ENCODE data around the gene ADAMTS10.

DNA sequence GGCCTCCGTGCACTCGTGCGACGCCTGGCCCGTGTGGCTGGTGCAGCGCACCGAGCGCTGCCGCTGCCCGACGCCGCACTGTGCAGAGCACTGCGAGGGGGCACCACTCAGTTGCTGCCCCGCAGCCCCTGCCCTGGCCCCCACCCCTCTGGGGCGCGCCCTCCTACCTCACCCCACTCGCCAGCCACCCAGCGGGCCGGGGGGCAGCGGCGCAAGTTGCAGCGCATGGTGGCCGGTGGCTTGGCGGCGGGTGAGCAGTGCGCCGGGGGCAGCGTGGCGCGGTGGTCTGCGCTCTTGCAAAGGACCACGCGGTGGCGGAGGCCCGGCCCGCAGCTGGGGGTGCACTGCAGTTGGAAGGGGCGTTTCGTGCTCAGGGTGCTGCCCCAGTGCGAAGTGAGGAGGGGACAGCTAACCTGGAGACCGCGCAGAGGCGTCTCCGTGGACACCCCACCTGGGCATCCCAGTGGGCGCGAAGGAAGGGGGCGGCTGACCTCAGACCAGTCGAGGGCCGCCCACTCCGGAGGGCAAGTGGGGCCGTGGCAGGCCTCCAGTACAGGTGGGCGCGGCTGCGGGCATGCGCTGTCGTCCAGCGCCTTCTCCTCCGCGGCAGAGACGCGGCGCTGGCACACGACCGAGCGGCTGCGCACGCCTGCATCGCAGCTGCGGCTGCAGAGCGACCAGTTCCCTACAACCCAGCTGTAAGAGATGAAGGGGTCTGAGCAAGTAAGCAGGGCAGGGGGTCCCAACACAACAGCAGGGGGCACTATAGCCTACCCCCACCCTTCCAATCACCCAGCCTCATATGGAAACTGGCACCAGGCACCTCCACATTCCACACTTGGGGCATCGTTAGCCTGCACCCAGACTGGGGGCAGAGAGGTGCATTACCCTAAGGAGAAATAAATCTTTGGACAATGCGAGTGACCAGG lies 25.3 kb downstream of the ADAMTS10 start:
- TF ChIP-seq, protein P1, sequence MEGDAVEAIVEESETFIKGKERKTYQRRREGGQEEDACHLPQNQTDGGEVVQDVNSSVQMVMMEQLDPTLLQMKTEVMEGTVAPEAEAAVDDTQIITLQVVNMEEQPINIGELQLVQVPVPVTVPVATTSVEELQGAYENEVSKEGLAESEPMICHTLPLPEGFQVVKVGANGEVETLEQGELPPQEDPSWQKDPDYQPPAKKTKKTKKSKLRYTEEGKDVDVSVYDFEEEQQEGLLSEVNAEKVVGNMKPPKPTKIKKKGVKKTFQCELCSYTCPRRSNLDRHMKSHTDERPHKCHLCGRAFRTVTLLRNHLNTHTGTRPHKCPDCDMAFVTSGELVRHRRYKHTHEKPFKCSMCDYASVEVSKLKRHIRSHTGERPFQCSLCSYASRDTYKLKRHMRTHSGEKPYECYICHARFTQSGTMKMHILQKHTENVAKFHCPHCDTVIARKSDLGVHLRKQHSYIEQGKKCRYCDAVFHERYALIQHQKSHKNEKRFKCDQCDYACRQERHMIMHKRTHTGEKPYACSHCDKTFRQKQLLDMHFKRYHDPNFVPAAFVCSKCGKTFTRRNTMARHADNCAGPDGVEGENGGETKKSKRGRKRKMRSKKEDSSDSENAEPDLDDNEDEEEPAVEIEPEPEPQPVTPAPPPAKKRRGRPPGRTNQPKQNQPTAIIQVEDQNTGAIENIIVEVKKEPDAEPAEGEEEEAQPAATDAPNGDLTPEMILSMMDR (IDR thresholded peaks at IDR 0.05): no peak
- TF ChIP-seq POLR2AphosphoS5 (IDR thresholded peaks at IDR 0.05) (no peak), POLR2A (IDR thresholded peaks at IDR 0.05) (no peak)
